Esophagus squamous epithelium (tissue), 5 donors: ENCODE results near the gene CEACAM16. TPM values are rescaled to one million over a fixed set of nuclear protein-coding genes. Genes with fewer than 3 reads are reported as not detected.

ENCODE experiments used
- DNase-seq: peaks from one replicate; lab custom pipeline; 2025; lab: John Stamatoyannopoulos, UW
- H3K27ac ChIP-seq, 4 donors: fragments of 200-600 bp; sonication (generic); one replicate each; pipeline ENCODE4 v1.5.1; 2016 to 2019; ENCODE audit warnings: mild to moderate bottlenecking in 1 of 4
- H3K27me3 ChIP-seq, 4 donors: fragments of 200-600 bp; sonication (generic); 1 replicate in 3 of 4; 2 replicates in 1 of 4; pipeline versions ENCODE4 v1.5.1 to v1.6.0; 2017 to 2021; ENCODE audit warnings: antibody characterized with exemption in 1 of 4
- H3K36me3 ChIP-seq, 3 donors: fragments of 200-600 bp; sonication (generic); one replicate each; pipeline ENCODE4 v1.5.1; 2016 to 2019
- H3K4me1 ChIP-seq, 3 donors: fragments of 200-600 bp; sonication (generic); one replicate each; pipeline ENCODE4 v1.5.1; 2017 to 2019
- H3K4me3 ChIP-seq, 4 donors: fragments of 200-600 bp; sonication (generic); 1 replicate in 3 of 4; 2 replicates in 1 of 4; pipeline ENCODE4 v1.5.1; 2016 to 2019; ENCODE audit warnings: mild to moderate bottlenecking in 2 of 4, moderate library complexity in 1 of 4
- H3K9me3 ChIP-seq, 3 donors: fragments of 200-600 bp; sonication (generic); one replicate each; pipeline ENCODE4 v1.5.1; 2016 to 2019
- CTCF ChIP-seq, 6 experiments: fragments of 450-650 bp in 4 of 6; fragments of 200-600 bp in 2 of 6; sonication (generic) in 2 of 6; IDR thresholded peaks; one replicate each; pipeline ENCODE4 v1.5.1; 2016 to 2019; ENCODE audit warnings: antibody characterized with exemption in 6 of 6, mild to moderate bottlenecking in 4 of 6, moderate library complexity in 4 of 6
- POLR2A ChIP-seq, 4 donors: fragments of 450-650 bp; IDR thresholded peaks; one replicate each; pipeline ENCODE4 v1.6.1; 2017; ENCODE audit warnings: antibody characterized with exemption in 4 of 4, mild to moderate bottlenecking in 4 of 4, moderate library complexity in 3 of 4
- WGBS, 2 donors: methylation state at CpG; one replicate each; pipeline ENCODE4 v1.1.5; 2018; 5-methylcytosine and 5-hydroxymethylcytosine counted together
- intact Hi-C: fragments of 100-400 bp; cut with DNase I; formaldehyde crosslinking; loops from one replicate; pipeline ENCODE4 v1.15.0; 2022
- total RNA-seq, 4 donors: library from RNA; depleted of rRNA; stranded (reverse); fragments of >200 nt; gene quantifications; one replicate each; pipeline ENCODE4 v1.1.0, GENCODE V29; 2016
- donor health status: DM: yes; HTN: yes; CAD: no.

Gene CEACAM16
- total RNA-seq, 4 donors from 2014 or later, result not detected

DNA sequence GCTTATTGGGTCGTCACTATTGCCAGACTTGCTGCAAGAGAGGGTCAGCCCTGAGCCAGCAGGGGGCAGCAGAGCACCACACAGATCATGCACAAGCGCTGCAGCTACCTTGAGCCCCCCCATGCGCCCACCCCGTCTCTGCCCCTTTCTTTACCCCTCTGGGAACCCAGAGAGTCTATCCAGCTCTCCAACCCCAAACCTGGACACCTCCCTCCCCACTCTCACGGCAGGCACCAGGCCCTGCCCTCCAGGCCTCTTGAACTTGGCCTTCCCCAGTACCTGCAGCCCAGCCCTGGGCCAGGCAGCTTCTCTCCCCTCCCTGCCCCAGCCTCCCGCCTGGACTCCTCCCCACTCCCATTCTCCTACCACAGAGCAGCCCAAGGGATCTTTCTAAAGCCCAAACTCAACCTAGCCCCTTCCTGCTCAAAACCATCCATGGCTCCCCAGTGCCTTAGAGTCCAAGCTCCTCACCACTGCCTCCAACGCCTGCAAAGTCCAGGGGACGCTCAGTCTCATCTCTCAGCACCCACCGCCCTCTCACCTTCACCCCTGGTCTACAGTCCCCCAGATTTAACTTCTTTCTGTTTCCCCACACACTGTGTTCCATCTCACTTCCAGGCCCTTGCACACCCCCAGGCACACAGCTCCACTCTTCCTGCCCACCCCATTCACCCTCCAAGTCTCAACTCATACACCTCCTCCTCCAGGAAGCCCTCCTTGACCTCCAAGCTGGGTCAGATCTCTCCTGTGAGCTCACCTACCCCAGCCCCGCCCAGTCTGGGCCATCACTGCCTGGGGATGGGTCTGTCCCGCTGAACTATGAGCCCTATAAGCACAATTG is 9.4 kb upstream of the CEACAM16 start:
- TF ChIP-seq POLR2A (IDR thresholded peaks at IDR 0.05) (no peak), CTCF (IDR thresholded peaks at IDR 0.05) (peak; percentile 82 to 97 (median 88))

GRCh38 chr19:44690131-44690440 is 8.9 kb upstream of the CEACAM16 start:
- no peaks in the 10 kb centered on the region for H3K9me3 ChIP-seq
- intact Hi-C loops, result no loop called here
- no peak overlapping the region for H3K27ac ChIP-seq
- no peak overlapping the region for H3K4me3 ChIP-seq
- no peaks in the 10 kb centered on the region for H3K36me3 ChIP-seq
- peaks cover 21 to 57% (median 38%) of the 10 kb centered on the region in 3 donors for H3K4me1 ChIP-seq
- TF ChIP-seq POLR2A (IDR thresholded peaks at IDR 0.05) (no peak), CTCF (IDR thresholded peaks at IDR 0.05) (no peak)
- DNase-seq, result no peak
- 77 to 87% methylated on average over 3 of the region's 3 CpGs for WGBS, 2 donors
- H3K27me3 ChIP-seq, result no peaks in the 10 kb centered on the region

More for the DNA sequence above, 9.4 kb upstream of the CEACAM16 start:
- peak overlapping the region in 1 of 4 donors; percentile 33 for H3K27ac ChIP-seq
- H3K4me3 ChIP-seq, result no peak overlapping the region
- H3K36me3 ChIP-seq, result no peaks in the 10 kb centered on the region
- 42 to 58% methylated on average over 8 to 11 of the region's 11 CpGs for WGBS, 2 donors
- H3K4me1 ChIP-seq, result peaks cover 21 to 57% (median 38%) of the 10 kb centered on the region in 3 donors
- H3K9me3 ChIP-seq, result no peaks in the 10 kb centered on the region
- H3K27me3 ChIP-seq, result no peaks in the 10 kb centered on the region
- intact Hi-C loops, result no loop called here
- DNase-seq, result no peak

- peak overlapping the region in 1 of 4 donors; percentile 23 for H3K4me3 ChIP-seq
- WGBS, 2 donors, result 11 to 27% methylated on average over 2 of the region's 5 CpGs
- peaks cover 21 to 51% (median 31%) of the 10 kb centered on the region in 3 donors for H3K4me1 ChIP-seq
- no peak for DNase-seq
- peak overlapping the region; percentile 61 to 87 (median 73) for H3K27ac ChIP-seq
- no peak for TF ChIP-seq CTCF (IDR thresholded peaks at IDR 0.05)
- no peak for TF ChIP-seq POLR2A (IDR thresholded peaks at IDR 0.05)
- no peaks in the 10 kb centered on the region for H3K36me3 ChIP-seq
- H3K9me3 ChIP-seq, result no peaks in the 10 kb centered on the region
- intact Hi-C loops, result no loop called here
- peaks cover 0 to 2% (median 0%) of the 10 kb centered on the region in 4 donors for H3K27me3 ChIP-seq
Measured at GRCh38 chr19:44692379-44692721, 6.6 kb upstream of the CEACAM16 start.

- TF ChIP-seq POLR2A (IDR thresholded peaks at IDR 0.05) (no peak), CTCF (IDR thresholded peaks at IDR 0.05) (peak in 2 of 6 experiments; percentile 12 to 43)
- H3K27me3 ChIP-seq, result peaks cover 0 to 6% (median 0%) of the 10 kb centered on the region in 4 donors
- H3K4me3 ChIP-seq, result no peak overlapping the region
- WGBS, 2 donors, result 71 to 85% methylated on average over 2 of the region's 2 CpGs
- peaks cover 17 to 43% (median 27%) of the 10 kb centered on the region in 3 donors for H3K4me1 ChIP-seq
- H3K9me3 ChIP-seq, result no peaks in the 10 kb centered on the region
- no peak overlapping the region for H3K27ac ChIP-seq
- no peaks in the 10 kb centered on the region for H3K36me3 ChIP-seq
- intact Hi-C loops, result no loop called here
- no peak for DNase-seq
Measured at GRCh38 chr19:44694184-44694579, 4.8 kb upstream of the CEACAM16 start.

DNA sequence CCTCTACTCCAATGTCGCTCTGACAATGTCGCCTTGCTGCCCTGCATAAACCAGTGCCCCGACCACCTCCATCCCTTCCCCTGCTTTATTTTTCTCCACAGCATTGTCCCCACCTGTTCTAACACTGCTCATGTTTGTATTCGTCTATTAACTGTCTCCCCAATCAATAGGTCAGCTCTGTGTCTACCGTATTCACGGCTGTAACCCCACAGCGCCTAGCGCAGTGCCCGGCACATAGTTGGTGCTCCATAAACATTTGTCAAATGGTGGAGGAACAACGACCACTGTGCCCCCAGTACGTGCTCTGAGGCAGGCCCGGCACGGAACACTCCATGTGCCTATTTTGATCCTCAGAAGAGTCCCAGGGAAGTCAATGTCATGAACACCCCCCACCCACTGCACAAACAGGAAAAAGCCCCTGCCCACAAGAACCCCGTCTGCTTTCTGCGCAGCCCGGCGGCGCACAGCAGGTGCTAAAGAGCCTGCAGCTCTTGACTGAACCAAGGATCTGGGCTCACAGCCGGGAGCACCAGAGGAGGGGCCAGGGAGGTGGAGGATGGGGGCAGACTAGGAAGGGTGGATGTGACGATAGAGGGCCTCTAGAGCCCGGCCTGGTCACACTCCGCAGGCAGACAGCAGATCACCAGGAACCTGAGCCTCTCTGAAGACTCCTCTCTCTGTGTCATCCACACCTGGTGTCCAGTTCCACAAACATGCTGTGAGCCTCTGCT is 1.8 kb upstream of the CEACAM16 start:
- Histone ChIP-seq H3K4me3 (no peak overlapping the region), H3K4me1 (peaks cover 4 to 22% (median 15%) of the 10 kb centered on the region in 3 donors), H3K27me3 (peaks cover 0 to 6% (median 0%) of the 10 kb centered on the region in 4 donors), H3K36me3 (no peaks in the 10 kb centered on the region), H3K27ac (no peak overlapping the region), H3K9me3 (no peaks in the 10 kb centered on the region)
- no peak for DNase-seq
- WGBS, 2 donors, result 65 to 92% methylated on average over 11 to 15 of the region's 22 CpGs
- TF ChIP-seq CTCF (IDR thresholded peaks at IDR 0.05) (no peak), POLR2A (IDR thresholded peaks at IDR 0.05) (no peak)
- intact Hi-C loops, result no loop called here
